Esophagus muscularis mucosa (tissue), 4 donors: Measurements from ENCODE around the gene AJM1. TPM values are rescaled to one million over a fixed set of nuclear protein-coding genes. Genes with fewer than 3 reads are reported as not detected.
"Not testable (repeated sequence)": the region's sequence is repeated elsewhere in the genome, so short reads cannot be mapped to it uniquely, and the experiment has no call there.

ENCODE experiments used
- DNase-seq: peaks from one replicate; pipeline ENCODE4 v3.0.0-alpha.2; 2017; ENCODE audit errors: extremely low spot score
- H3K27ac ChIP-seq, 4 donors: fragments of 200-600 bp; sonication (generic); replicated peaks in 1 of 4; 1 replicate in 3 of 4; 2 replicates in 1 of 4; pipeline ENCODE4 v1.5.1; 2016 to 2019; ENCODE audit warnings: mild to moderate bottlenecking in 1 of 4
- H3K27me3 ChIP-seq, 4 donors: fragments of 200-600 bp; sonication (generic); one replicate each; pipeline versions ENCODE4 v1.5.1 to v1.6.0; 2016 to 2019
- H3K36me3 ChIP-seq, 4 donors: fragments of 200-600 bp; sonication (generic); one replicate each; pipeline ENCODE4 v1.5.1; 2016 to 2019
- H3K4me1 ChIP-seq, 4 donors: fragments of 200-600 bp; sonication (generic); one replicate each; pipeline ENCODE4 v1.5.1; 2016 to 2019
- H3K4me3 ChIP-seq, 4 donors: fragments of 200-600 bp; sonication (generic); 1 replicate in 2 of 4; 2 replicates in 2 of 4; pipeline ENCODE4 v1.5.1; 2016 to 2019; ENCODE audit warnings: mild to moderate bottlenecking in 4 of 4, moderate library complexity in 1 of 4
- H3K9me3 ChIP-seq, 4 donors: fragments of 200-600 bp; sonication (generic); 1 replicate in 3 of 4; 2 replicates in 1 of 4; pipeline ENCODE4 v1.5.1; 2016 to 2019
- EP300 ChIP-seq: sonication (generic); formaldehyde crosslinking; IDR thresholded peaks from one replicate; pipeline ENCODE4 v1.6.1; 2017; ENCODE audit warnings: antibody characterized with exemption
- POLR2A ChIP-seq: fragments of 450-650 bp; IDR thresholded peaks from one replicate; pipeline ENCODE4 v1.6.1; 2017; ENCODE audit warnings: antibody characterized with exemption, moderate library complexity, mild to moderate bottlenecking, low read depth
- POLR2AphosphoS5 ChIP-seq, 2 donors: sonication (generic); formaldehyde crosslinking; IDR thresholded peaks; one replicate each; pipeline ENCODE4 v1.6.1; 2017; ENCODE audit warnings: antibody characterized with exemption in 2 of 2
- WGBS: methylation state at CpG from one replicate; pipeline ENCODE4 v1.1.5; 2018; 5-methylcytosine and 5-hydroxymethylcytosine counted together
- intact Hi-C: fragments of 100-400 bp; cut with DNase I; formaldehyde crosslinking; loops from one replicate; pipeline ENCODE4 v1.15.1; 2023
- total RNA-seq, 4 donors: library from RNA; depleted of rRNA; stranded (reverse); fragments of >200 nt; gene quantifications; one replicate each; pipeline versions ENCODE4 v1.1.0 to v1.2.1, GENCODE V29; 2016
- TF ChIP-seq, protein P1 (sequence below), 3 experiments: fragments of 200-600 bp in 2 of 3; fragments of 450-650 bp in 1 of 3; sonication (generic) in 2 of 3; IDR thresholded peaks; one replicate each; pipeline ENCODE4 v1.5.1; 2017 to 2019; ENCODE audit warnings: antibody characterized with exemption in 3 of 3, mild to moderate bottlenecking in 2 of 3, moderate library complexity in 1 of 3

Gene AJM1
- total RNA-seq, 4 donors from 2014 or later: 3.3 to 14.0 (median 11.4) TPM

DNA sequence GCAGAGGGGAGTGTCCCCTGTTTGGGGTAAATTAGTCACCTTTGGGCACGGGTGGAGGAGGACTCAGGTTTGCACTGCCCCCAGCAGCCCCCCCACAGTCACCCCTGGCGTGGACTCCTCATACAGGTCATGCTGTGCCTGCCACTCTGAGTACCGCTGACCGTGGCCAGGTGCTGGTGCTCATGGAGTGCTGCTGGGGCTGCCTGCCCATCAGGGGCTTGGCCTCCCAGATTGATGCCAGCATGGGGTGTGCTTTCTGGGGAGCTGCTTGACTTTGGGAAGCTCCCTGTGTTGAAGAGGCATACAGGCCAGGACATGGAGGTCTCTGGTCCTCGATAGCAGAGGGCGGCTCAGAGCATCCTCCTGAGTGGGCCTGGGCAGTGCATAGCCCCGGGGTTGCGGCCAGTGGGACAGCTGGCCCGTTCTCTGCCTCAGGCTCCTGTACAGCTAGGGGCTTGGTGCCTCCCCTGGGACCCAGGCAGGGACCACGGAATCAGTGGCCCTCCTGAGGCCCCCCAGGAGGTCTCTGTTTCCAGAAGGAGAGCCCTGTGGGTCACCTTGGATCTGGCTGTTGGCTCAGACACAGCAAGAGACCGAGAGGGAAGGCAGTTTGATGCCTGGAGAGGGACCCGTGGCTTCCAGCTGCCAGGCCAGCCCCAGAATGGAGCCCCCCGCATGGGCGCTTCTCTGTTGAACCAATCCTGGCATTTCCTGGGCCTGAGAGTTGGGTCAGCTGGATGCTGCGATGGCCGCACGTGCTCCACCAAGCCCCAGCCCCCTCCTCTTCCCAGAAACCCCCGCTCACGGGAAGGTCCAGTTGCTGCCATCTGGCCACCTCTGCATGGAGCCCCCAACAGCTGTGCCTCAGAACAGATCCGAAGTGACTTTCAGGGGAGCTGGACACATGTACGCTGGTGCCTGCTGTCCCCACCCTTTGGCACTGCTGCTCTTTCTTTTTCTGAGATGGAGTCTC is 6.1 kb upstream of the AJM1 start:
- Histone ChIP-seq H3K27ac (no peak overlapping the region), H3K4me1 (peaks cover 1 to 10% (median 8%) of the 10 kb centered on the region in 4 donors), H3K27me3 (no peaks in the 10 kb centered on the region), H3K36me3 (peaks cover 24 to 92% (median 78%) of the 10 kb centered on the region in 4 donors), H3K4me3 (no peak overlapping the region), H3K9me3 (no peaks in the 10 kb centered on the region)
- TF ChIP-seq POLR2A: no peak
- no peak for TF ChIP-seq EP300
- TF ChIP-seq, protein P1, sequence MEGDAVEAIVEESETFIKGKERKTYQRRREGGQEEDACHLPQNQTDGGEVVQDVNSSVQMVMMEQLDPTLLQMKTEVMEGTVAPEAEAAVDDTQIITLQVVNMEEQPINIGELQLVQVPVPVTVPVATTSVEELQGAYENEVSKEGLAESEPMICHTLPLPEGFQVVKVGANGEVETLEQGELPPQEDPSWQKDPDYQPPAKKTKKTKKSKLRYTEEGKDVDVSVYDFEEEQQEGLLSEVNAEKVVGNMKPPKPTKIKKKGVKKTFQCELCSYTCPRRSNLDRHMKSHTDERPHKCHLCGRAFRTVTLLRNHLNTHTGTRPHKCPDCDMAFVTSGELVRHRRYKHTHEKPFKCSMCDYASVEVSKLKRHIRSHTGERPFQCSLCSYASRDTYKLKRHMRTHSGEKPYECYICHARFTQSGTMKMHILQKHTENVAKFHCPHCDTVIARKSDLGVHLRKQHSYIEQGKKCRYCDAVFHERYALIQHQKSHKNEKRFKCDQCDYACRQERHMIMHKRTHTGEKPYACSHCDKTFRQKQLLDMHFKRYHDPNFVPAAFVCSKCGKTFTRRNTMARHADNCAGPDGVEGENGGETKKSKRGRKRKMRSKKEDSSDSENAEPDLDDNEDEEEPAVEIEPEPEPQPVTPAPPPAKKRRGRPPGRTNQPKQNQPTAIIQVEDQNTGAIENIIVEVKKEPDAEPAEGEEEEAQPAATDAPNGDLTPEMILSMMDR (IDR thresholded peaks at IDR 0.05): no peak
- TF ChIP-seq POLR2AphosphoS5 (IDR thresholded peaks at IDR 0.05): no peak
- 98% methylated on average over 12 of the region's 21 CpGs for WGBS
- intact Hi-C loops: no loop called here
- DNase-seq: no peak

DNA sequence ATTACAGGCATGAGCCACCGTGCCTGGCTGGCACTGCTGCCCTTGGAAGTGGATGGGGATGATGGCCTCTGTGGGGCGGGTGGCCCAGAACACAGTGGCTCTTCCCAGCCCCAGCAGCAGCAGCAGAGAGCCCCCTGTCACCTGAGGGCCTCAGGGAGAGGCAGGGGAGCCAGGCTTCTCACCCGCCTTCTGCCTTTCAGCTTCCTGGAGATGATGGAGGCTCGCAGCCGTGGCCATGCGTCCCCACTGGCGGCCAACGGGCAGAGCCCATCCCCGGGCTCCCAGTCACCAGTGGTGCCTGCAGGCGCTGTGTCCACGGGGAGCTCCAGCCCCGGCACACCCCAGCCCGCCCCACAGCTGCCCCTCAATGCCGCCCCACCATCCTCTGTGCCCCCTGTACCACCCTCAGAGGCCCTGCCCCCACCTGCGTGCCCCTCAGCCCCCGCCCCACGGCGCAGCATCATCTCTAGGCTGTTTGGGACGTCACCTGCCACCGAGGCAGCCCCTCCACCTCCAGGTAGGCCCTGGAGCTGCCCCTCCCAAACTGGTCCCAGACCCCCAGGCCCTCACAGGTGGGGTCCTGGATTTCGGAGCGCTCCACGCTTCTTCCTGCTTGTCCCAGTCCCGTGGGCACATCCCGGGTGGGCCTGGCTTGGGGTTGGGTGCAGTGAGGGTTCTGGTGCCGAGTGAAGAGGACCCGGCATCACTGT is 5.0 kb upstream of the AJM1 start:
- intact Hi-C loops: no loop called here
- H3K27ac ChIP-seq: no peak overlapping the region
- no peaks in the 10 kb centered on the region for H3K9me3 ChIP-seq
- no peak for TF ChIP-seq POLR2A
- TF ChIP-seq EP300: no peak
- TF ChIP-seq, protein P1 (IDR thresholded peaks at IDR 0.05): no peak
- TF ChIP-seq POLR2AphosphoS5 (IDR thresholded peaks at IDR 0.05): no peak
- DNase-seq: no peak
- peaks cover 14 to 83% (median 67%) of the 10 kb centered on the region in 4 donors for H3K36me3 ChIP-seq
- 91% methylated on average over 20 of the region's 27 CpGs for WGBS
- no peaks in the 10 kb centered on the region for H3K27me3 ChIP-seq
- H3K4me1 ChIP-seq: peaks cover 12 to 21% (median 19%) of the 10 kb centered on the region in 4 donors
- H3K4me3 ChIP-seq: no peak overlapping the region

DNA sequence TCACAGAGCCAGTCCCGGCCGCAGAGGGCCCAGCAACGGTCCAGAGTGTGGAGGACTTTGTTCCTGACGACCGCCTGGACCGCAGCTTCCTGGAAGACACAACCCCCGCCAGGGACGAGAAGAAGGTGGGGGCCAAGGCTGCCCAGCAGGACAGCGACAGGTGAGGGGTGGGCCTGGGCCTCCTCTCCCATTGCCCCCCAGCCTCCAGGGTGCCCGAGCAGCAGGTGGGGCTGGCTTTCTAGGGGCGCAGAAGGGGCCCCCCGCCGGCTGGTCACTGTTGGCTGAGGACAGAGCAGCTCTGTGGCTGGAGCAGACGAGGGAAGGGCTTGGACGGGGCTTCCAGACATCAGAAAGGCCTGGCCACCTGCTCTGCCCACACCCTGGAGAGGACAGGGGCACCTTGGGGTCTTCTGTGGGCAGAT is 4.4 kb upstream of the AJM1 start:
- H3K4me3 ChIP-seq, intact Hi-C loops, H3K27me3 ChIP-seq, DNase-seq, H3K9me3 ChIP-seq, H3K27ac ChIP-seq: not testable (repeated sequence)
- H3K36me3 ChIP-seq: peaks cover 8 to 77% (median 61%) of the 10 kb centered on the region in 4 donors
- peaks cover 18 to 27% (median 25%) of the 10 kb centered on the region in 4 donors for H3K4me1 ChIP-seq
- 89% methylated on average over 11 of the region's 15 CpGs for WGBS

DNA sequence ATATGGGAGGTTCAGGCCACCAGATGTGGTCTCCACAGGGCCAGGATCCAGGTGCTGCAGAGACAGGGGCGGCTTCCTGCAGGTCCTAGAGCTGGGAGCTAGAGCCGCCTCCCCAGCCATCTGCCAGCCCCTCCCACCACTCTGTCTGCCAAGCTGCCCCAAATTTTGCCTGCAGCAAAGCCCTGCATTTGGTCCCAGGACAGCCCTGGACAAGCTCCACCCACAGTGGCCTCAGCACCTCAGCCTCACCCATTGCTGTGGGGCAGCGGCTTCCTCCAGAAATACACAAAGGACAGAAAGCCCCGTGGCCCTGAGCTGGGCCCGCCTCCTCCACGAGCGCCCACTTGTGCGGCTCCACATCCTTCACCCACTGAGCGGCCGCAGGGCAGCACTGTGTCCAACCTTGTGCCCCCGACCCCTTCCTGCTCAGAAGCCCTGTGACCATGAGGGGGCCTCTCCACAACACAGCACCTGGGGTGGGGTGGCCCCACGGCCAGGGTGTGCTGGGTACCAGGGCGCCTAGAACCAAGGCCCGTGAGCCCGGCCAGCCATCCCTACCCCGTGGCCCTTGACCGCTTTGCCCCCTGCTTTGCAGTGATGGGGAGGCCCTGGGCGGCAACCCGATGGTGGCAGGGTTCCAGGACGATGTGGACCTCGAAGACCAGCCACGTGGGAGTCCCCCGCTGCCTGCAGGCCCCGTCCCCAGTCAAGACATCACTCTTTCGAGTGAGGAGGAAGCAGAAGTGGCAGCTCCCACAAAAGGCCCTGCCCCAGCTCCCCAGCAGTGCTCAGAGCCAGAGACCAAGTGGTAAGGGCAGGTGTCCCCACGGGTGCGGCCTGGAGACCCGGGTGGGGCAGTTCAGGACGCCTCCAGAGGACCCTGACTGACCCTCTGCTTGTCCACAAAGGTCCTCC is 3.7 kb upstream of the AJM1 start:
- H3K4me3 ChIP-seq: no peak overlapping the region
- TF ChIP-seq POLR2A: no peak
- TF ChIP-seq POLR2AphosphoS5 (IDR thresholded peaks at IDR 0.05): no peak
- TF ChIP-seq EP300: no peak
- TF ChIP-seq, protein P1 (IDR thresholded peaks at IDR 0.05): no peak
- H3K9me3 ChIP-seq: no peaks in the 10 kb centered on the region
- no peak overlapping the region for H3K27ac ChIP-seq
- H3K36me3 ChIP-seq: peaks cover 1 to 70% (median 57%) of the 10 kb centered on the region in 4 donors
- DNase-seq: no peak
- peaks cover 0 to 10% (median 4%) of the 10 kb centered on the region in 4 donors for H3K27me3 ChIP-seq
- 79% methylated on average over 10 of the region's 29 CpGs for WGBS
- H3K4me1 ChIP-seq: peaks cover 25 to 34% (median 32%) of the 10 kb centered on the region in 4 donors
- intact Hi-C loops: no loop called here
